ENCODE measurements around the gene TRIM8. TPM values are rescaled to one million over a fixed set of nuclear protein-coding genes. Genes with fewer than 3 reads are reported as not detected.

Gene TRIM8
- total and polyA plus RNA-seq, 2 donors (not counting 3 experiments of a cell fraction or from before 2014, with no cell fraction given): 74.1 to 114 TPM

- Histone ChIP-seq H2AFZ (ENCODE audit: low read depth, low read length) (no peak overlapping the region), H3K36me3 (ENCODE audit: control insufficient read depth in 2 of 2, extremely low read depth in 1 of 2, insufficient read depth in 2 of 2, low read length in 2 of 2) (peaks cover 14 to 34% of the 10 kb centered on the region in 2 experiments), H3K9me1 (replicated peaks; ENCODE audit: control insufficient read depth, extremely low read depth, insufficient read depth, low read length) (no peaks in the 10 kb centered on the region), H3K4me1 (ENCODE audit: control insufficient read depth, extremely low read depth, insufficient read depth, low read length) (peaks cover 18% of the 10 kb centered on the region), H3K4me2 (ENCODE audit: insufficient read depth, low read length) (no peak overlapping the region), H3K27ac (ENCODE audit: insufficient read depth, low read depth, low read length) (no peak overlapping the region), H4K20me1 (replicated peaks; ENCODE audit: control insufficient read depth, extremely low read depth, insufficient read depth, low read length) (no peaks in the 10 kb centered on the region), H3K9ac (replicated peaks; ENCODE audit: extremely low read depth, insufficient read depth, low read length) (no peak overlapping the region), H3K4me3 (replicated peaks in 1 of 3; ENCODE audit: insufficient read depth in 1 of 3, low read depth in 1 of 3, low read length in 3 of 3) (no peak overlapping the region), H3K9me3 (replicated peaks; ENCODE audit: control insufficient read depth, insufficient read depth, low read length) (no peaks in the 10 kb centered on the region), H3K27me3 (ENCODE audit: control insufficient read depth in 2 of 2, insufficient read depth in 2 of 2, low read length in 2 of 2) (no peaks in the 10 kb centered on the region), H3K79me2 (ENCODE audit: control insufficient read depth, insufficient read depth, low read length) (peaks cover 36% of the 10 kb centered on the region)
- TF ChIP-seq POLR2AphosphoS5 (IDR thresholded peaks at IDR 0.05; ENCODE audit: insufficient read depth, low read depth, low read length): no peak
- TF ChIP-seq JUN (IDR thresholded peaks at IDR 0.05; ENCODE audit: borderline replicate concordance, insufficient read depth, insufficient read length, low read depth): no peak
- TF ChIP-seq POLR2A (IDR thresholded peaks at IDR 0.05; ENCODE audit: low read depth, low read length): no peak
- no peak for TF ChIP-seq MAX (IDR thresholded peaks at IDR 0.05; ENCODE audit: insufficient read depth, insufficient read length)
- TF ChIP-seq GATA2 (IDR thresholded peaks at IDR 0.05; ENCODE audit: insufficient read depth, insufficient read length, low read depth, low read length): no peak
- no peak for TF ChIP-seq MYC (IDR thresholded peaks at IDR 0.05; ENCODE audit: low read depth, low read length)
- no peak for TF ChIP-seq CTCF (IDR thresholded peaks at IDR 0.05; ENCODE audit: extremely low read depth in 1 of 2, insufficient read depth in 1 of 2, low read depth in 1 of 2, low read length in 2 of 2)
- no peak for TF ChIP-seq EZH2 (IDR thresholded peaks at IDR 0.05; ENCODE audit: borderline replicate concordance, low read depth, low read length, severe bottlenecking)
- intact Hi-C loops (cut with micrococcal nuclease) (no loop called here), dilution Hi-C loops (cut with MboI; ENCODE audit: extremely low pct_ligation_motif_present, low sequenced_read_pairs) (no loop called here)
- no peak for FAIRE-seq
- no peak for DNase-seq (ENCODE audit: low read depth, low spot score)
- ChIA-PET CTCF (interaction anchor here (0.9 to 2.5 kb wide), 3 partner anchors 22 to 153 kb away, joined by 3 to 8 read pairs (median 6); partner anchors contain the start of gene SUFU), POLR2A (no interaction called here)
- TSS peak; percentile 41 for BruUV-seq (replicated peaks)
Observed at GRCh38 chr10:102656791-102657371, 12.6 kb downstream of the TRIM8 start.

Measured in endothelial cell of umbilical vein (primary cell).